Kidney epithelial cell (primary cell): ENCODE data around the gene CDH23. TPM values are rescaled to one million over a fixed set of nuclear protein-coding genes. Genes with fewer than 3 reads are reported as not detected.

Source experiments
- DNase-seq: peaks from one replicate; pipeline ENCODE4 v3.0.0-alpha.2; 2010; ENCODE audit warnings: low read depth
- H3K27me3 ChIP-seq: 2 replicates; pipeline ENCODE4 v1.6.0; 2011; ENCODE audit warnings: low read length; ENCODE audit not compliant: control insufficient read depth, insufficient read depth
- H3K36me3 ChIP-seq: 2 replicates; pipeline ENCODE4 v1.5.1; 2011; ENCODE audit warnings: low read length; ENCODE audit not compliant: control insufficient read depth, insufficient read depth
- H3K4me3 ChIP-seq: 2 replicates; pipeline ENCODE4 v1.5.1; 2011; ENCODE audit warnings: low read depth, mild to moderate bottlenecking, control low read depth, low read length
- total RNA-seq: library from RNA; depleted of rRNA; stranded (reverse); fragments of >200 nt; gene quantifications from 2 replicates; pipeline ENCODE4 v1.2.3, GENCODE V29; 2015
- TF ChIP-seq, protein P1 (sequence below): IDR thresholded peaks from 2 replicates; pipeline ENCODE4 v1.5.1; 2011; ENCODE audit warnings: mild to moderate bottlenecking, moderate library complexity, low read length, control low read depth, inconsistent platforms; ENCODE audit not compliant: insufficient read depth, poor library complexity, severe bottlenecking

The CDH23 gene
- 0.04 and 0.14 TPM in 2 replicates for total RNA-seq

DNA sequence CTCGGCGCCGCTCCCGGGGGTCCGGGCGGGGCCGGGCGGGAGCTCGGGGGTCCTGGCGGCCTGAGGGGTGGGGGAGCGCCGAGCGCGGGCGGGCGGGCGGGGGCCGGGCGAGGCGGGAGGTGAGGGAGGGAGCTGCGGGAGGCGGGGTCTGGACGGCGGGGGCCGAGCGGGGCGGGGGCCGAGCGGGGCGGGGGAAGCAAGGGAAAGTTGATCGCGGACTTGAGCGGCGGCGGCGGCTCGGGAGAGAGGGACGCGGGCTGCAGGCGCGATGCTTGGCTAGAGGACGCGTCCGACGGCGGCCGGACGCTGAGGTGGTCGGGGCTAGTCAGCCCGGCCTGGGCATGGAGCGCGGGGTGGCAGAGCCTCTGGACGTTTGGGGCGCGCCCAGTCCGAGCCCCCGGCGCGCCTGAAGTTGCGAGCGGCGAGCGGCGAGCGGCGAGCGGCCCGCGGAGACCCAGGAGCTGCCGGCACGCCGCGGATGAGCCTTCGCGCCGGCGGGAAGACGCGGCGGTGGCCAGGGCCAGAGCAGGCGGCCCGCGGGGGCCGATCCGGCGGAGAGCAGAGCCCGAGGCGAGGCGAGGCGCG is at the start of gene CDH23:
Gene CDH23 (plus strand): TSS at position 210 of the 585 bp plus-strand sequence. CDS start 42,912 bp downstream, outside the sequence.
- TF ChIP-seq, protein P1, sequence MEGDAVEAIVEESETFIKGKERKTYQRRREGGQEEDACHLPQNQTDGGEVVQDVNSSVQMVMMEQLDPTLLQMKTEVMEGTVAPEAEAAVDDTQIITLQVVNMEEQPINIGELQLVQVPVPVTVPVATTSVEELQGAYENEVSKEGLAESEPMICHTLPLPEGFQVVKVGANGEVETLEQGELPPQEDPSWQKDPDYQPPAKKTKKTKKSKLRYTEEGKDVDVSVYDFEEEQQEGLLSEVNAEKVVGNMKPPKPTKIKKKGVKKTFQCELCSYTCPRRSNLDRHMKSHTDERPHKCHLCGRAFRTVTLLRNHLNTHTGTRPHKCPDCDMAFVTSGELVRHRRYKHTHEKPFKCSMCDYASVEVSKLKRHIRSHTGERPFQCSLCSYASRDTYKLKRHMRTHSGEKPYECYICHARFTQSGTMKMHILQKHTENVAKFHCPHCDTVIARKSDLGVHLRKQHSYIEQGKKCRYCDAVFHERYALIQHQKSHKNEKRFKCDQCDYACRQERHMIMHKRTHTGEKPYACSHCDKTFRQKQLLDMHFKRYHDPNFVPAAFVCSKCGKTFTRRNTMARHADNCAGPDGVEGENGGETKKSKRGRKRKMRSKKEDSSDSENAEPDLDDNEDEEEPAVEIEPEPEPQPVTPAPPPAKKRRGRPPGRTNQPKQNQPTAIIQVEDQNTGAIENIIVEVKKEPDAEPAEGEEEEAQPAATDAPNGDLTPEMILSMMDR: no peak
- H3K36me3 ChIP-seq: no peaks in the 10 kb centered on the region
- no peak for DNase-seq
- H3K27me3 ChIP-seq: peaks cover 68% of the 10 kb centered on the region
- no peak within 1 kb of the TSS for H3K4me3 ChIP-seq

DNA sequence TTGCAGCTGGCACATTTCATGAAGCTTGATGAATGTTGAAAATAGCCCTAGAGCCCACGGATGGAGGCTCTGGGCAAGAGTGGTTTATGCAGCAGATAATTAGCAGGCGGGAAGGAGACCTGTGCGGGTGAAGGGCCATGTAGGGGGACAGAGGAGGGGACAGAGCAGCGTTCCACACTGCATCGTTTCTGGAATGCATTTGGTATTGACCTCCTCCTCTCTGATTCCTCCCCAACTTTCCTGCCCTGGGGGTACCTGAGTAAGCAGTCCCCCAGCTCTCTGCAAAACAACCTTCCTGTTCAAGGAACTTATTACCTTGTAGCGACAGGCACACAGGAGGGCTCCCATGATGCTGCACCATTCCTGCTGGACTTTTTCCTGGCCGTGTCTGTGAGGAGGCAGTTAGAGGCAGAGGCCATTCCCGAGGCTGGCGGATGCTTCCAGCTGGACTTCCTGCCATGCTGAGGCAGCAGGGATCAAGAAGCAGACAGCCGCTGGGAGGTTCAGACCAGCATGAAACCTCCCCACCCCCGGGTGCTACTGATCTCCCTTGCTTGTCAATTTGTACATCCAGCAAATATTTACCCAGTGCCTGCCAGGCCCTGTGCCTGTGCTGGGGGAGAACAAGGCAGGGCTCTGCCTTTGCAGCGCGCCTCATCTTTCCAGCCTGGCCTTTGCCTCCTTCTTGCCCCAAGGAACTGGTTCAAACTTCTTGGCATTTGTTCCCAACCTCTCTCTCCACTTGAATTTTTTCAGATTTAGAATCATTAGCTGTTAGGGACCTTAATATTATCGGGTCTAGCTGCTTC is 48.9 kb upstream of the CDH23 start:
- TF ChIP-seq, protein P1: no peak
- H3K36me3 ChIP-seq: no peaks in the 10 kb centered on the region
- H3K27me3 ChIP-seq: no peaks in the 10 kb centered on the region
- DNase-seq: no peak
- no peak overlapping the region for H3K4me3 ChIP-seq

DNA sequence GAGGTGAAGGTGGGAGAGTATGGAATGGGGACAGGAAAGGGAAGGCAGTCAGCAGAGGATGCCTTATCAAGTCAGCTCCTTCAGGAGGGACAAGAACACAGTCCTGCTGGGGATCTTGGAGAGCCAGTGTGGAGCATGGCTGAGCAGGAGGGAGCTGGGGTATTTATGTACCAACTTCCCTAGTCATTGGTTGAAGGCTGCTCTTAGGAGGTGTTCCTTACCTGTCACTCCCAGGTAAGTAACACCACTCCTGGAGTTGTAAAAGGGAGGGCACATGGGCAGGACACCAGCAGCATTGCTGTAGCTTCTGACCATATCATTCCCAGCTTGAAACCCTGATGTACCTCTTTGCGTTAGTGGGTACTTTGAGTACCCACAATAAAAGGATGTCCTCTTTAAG is 47.9 kb upstream of the CDH23 start:
- TF ChIP-seq, protein P1: no peak
- H3K27me3 ChIP-seq: no peaks in the 10 kb centered on the region
- H3K36me3 ChIP-seq: no peaks in the 10 kb centered on the region
- no peak overlapping the region for H3K4me3 ChIP-seq
- DNase-seq: no peak

DNA sequence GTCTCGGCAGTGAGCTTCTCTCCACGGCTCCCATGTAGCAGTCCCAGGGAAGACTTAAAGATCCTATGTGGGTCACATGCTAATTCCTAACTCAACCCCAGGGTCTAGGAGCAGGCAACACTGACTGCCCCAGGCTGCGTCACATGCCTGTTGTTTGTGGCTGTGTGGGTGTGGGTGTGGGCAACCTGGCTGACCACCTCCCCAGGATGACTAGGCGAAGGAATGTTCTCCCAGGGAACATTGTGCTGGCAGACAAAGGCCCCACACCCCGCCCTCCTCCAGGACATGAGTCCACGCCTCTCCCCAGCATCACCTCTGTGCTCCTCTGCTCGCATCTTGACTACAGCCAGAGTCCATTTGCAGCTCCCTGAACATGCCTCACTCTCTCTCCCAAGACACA is 47.3 kb upstream of the CDH23 start:
- TF ChIP-seq, protein P1: no peak
- Histone ChIP-seq H3K27me3 (no peaks in the 10 kb centered on the region), H3K4me3 (no peak overlapping the region), H3K36me3 (no peaks in the 10 kb centered on the region)
- DNase-seq: peak; percentile 48

DNA sequence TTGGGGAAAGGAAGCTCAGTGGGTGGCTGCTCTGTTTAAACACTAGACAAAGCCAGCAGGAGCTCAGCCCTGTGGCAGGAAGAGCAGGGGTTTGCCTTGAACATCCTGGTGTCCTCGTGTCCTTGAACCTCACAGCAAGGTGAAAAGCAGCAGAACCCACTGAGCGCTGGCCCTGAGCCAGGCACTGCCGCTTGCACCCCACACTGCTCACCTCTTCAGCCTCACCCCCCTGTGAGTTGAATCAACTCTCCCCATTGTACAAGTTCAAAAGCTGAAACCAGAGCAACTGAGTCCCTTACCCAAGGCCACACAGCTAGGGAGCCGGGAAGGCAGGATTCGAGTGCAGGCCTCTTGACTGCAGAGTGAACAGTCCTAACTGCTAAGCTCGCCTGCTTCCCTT is 45.6 kb upstream of the CDH23 start:
- H3K27me3 ChIP-seq: no peaks in the 10 kb centered on the region
- DNase-seq: no peak
- H3K36me3 ChIP-seq: no peaks in the 10 kb centered on the region
- no peak overlapping the region for H3K4me3 ChIP-seq
- TF ChIP-seq, protein P1: no peak
